ENCODE data around the gene FANCB.

Gene FANCB

GRCh38 chrX:14883826-14884225 lies 11.0 kb upstream of the FANCB start:
- TF ChIP-seq, protein P1, sequence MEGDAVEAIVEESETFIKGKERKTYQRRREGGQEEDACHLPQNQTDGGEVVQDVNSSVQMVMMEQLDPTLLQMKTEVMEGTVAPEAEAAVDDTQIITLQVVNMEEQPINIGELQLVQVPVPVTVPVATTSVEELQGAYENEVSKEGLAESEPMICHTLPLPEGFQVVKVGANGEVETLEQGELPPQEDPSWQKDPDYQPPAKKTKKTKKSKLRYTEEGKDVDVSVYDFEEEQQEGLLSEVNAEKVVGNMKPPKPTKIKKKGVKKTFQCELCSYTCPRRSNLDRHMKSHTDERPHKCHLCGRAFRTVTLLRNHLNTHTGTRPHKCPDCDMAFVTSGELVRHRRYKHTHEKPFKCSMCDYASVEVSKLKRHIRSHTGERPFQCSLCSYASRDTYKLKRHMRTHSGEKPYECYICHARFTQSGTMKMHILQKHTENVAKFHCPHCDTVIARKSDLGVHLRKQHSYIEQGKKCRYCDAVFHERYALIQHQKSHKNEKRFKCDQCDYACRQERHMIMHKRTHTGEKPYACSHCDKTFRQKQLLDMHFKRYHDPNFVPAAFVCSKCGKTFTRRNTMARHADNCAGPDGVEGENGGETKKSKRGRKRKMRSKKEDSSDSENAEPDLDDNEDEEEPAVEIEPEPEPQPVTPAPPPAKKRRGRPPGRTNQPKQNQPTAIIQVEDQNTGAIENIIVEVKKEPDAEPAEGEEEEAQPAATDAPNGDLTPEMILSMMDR (IDR thresholded peaks at IDR 0.05; ENCODE audit: poor library complexity, severe bottlenecking), result no peak
- H3K9me3 ChIP-seq (ENCODE audit: severe bottlenecking), result no peaks in the 10 kb centered on the region
- H3K4me3 ChIP-seq (ENCODE audit: severe bottlenecking), result no peak overlapping the region
- H3K27ac ChIP-seq (ENCODE audit: poor library complexity, severe bottlenecking), result no peak overlapping the region
- H3K4me1 ChIP-seq (ENCODE audit: insufficient read depth, poor library complexity, severe bottlenecking), result no peaks in the 10 kb centered on the region
- no peaks in the 10 kb centered on the region for H3K27me3 ChIP-seq (ENCODE audit: insufficient read depth, poor library complexity, severe bottlenecking)
- ATAC-seq (ENCODE audit: low read depth) (no peak), DNase-seq (ENCODE audit: low spot score) (no peak)
- no peaks in the 10 kb centered on the region for H3K36me3 ChIP-seq (ENCODE audit: low read depth)

DNA sequence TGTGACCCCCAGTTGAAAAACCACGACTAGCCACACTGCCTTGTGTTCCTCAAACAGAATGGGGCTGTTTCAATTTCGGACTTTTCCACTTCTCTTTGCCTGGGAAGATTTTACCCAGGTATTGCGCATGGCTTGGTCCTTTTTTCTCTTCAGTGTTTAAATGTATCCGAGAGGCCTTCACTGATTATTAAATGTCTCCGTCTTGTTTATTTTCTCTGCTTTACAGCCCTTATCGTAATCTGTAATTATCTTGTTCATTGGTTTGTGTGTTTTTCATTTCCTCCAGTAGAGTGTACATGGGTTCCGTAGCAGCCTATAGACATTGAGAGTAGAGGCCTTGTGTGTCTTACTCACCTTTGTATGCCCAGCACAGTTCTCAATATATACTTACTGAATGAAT lies 2.8 kb upstream of the FANCB start:
- H3K4me1 ChIP-seq (ENCODE audit: insufficient read depth, poor library complexity, severe bottlenecking), result no peaks in the 10 kb centered on the region
- no peak overlapping the region for H3K4me3 ChIP-seq (ENCODE audit: severe bottlenecking)
- peaks cover 5% of the 10 kb centered on the region; the same call in 1 of the 2 replicates for H3K36me3 ChIP-seq (ENCODE audit: low read depth)
- DNase-seq (ENCODE audit: low spot score) (no peak), ATAC-seq (ENCODE audit: low read depth) (no peak)
- H3K27ac ChIP-seq (ENCODE audit: poor library complexity, severe bottlenecking), result no peak overlapping the region
- TF ChIP-seq, protein P1 (IDR thresholded peaks at IDR 0.05; ENCODE audit: poor library complexity, severe bottlenecking), result no peak
- H3K9me3 ChIP-seq (ENCODE audit: severe bottlenecking), result no peaks in the 10 kb centered on the region
- no peaks in the 10 kb centered on the region for H3K27me3 ChIP-seq (ENCODE audit: insufficient read depth, poor library complexity, severe bottlenecking)

DNA sequence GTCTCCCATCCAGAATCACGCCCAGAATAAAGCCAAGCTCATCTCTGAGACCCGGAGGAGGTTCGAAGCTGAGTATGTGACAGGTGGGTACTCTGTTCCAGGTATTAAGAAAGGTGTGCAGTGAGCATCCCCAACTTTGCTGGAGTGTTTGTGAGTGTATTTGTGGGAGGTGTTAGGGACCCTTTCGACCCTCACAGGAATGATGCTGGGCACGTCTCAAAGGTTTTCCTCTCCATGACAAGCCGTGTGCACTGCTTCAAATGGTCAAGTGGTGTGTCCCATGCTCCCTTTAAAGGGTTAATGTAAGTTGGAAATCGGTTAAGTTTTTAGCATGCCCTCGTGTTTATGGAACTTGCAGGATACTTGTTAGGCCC lies 794 bp upstream of the FANCB start:
- ATAC-seq (ENCODE audit: low read depth) (no peak), DNase-seq (ENCODE audit: low spot score) (no peak)
- H3K4me1 ChIP-seq (ENCODE audit: insufficient read depth, poor library complexity, severe bottlenecking), result no peaks in the 10 kb centered on the region
- H3K9me3 ChIP-seq (ENCODE audit: severe bottlenecking), result no peaks in the 10 kb centered on the region
- H3K36me3 ChIP-seq (ENCODE audit: low read depth), result peaks cover 8% of the 10 kb centered on the region
- peak overlapping the region; percentile 22 for H3K27ac ChIP-seq (ENCODE audit: poor library complexity, severe bottlenecking)
- H3K27me3 ChIP-seq (ENCODE audit: insufficient read depth, poor library complexity, severe bottlenecking), result no peaks in the 10 kb centered on the region
- TF ChIP-seq, protein P1 (IDR thresholded peaks at IDR 0.05; ENCODE audit: poor library complexity, severe bottlenecking), result no peak
- H3K4me3 ChIP-seq (ENCODE audit: severe bottlenecking), result peak overlapping the region; percentile 77

DNA sequence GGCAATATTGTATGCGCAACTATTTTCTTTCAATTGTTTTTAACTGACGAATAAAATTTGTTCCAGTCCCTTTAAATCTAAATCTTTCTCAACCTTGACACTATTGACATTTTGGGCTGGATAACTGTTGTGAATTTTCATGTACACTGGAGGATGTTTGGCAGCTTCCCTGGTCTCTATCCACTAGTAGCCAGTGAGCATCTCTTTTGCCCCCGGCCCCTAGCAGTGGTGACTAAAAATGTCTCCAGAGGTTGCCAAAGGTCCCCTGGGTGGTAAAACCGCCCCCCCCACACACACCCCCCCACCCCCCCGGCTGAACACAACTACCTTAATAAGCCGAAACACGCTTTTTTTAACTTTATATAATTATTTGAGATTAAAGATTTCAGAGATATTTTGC lies 514 bp downstream of the FANCB start:
- TF ChIP-seq, protein P1 (IDR thresholded peaks at IDR 0.05; ENCODE audit: poor library complexity, severe bottlenecking), result no peak
- Histone ChIP-seq H3K27me3 (ENCODE audit: insufficient read depth, poor library complexity, severe bottlenecking) (no peaks in the 10 kb centered on the region), H3K36me3 (ENCODE audit: low read depth) (peaks cover 21% of the 10 kb centered on the region), H3K4me1 (ENCODE audit: insufficient read depth, poor library complexity, severe bottlenecking) (no peaks in the 10 kb centered on the region), H3K27ac (ENCODE audit: poor library complexity, severe bottlenecking) (peak overlapping the region; percentile 22), H3K4me3 (ENCODE audit: severe bottlenecking) (peak overlapping the region; percentile 77), H3K9me3 (ENCODE audit: severe bottlenecking) (no peaks in the 10 kb centered on the region)
- no peak for DNase-seq (ENCODE audit: low spot score)
- ATAC-seq (ENCODE audit: low read depth), result no peak

DNA sequence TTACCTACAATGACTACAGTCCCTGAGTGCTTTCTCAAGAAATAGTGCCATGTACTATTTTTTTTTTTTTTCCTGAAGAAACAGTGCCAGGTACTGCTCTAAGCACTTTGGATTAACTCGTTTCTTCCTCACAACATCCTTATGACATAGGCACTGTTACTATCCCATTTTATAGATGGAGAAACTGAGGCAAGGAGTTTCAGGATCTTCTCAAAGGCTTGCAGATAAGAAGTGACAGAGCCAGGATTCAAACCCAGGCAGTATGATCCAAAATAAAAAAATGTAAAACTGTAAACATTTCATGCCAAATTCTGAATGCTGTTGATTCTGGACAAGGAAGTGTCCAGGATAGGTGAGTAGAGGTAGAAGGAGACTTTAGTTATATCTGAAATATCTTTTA lies 1.1 kb downstream of the FANCB start:
- TF ChIP-seq, protein P1 (IDR thresholded peaks at IDR 0.05; ENCODE audit: poor library complexity, severe bottlenecking), result no peak
- H3K36me3 ChIP-seq (ENCODE audit: low read depth), result peaks cover 21% of the 10 kb centered on the region
- H3K9me3 ChIP-seq (ENCODE audit: severe bottlenecking), result no peaks in the 10 kb centered on the region
- no peaks in the 10 kb centered on the region for H3K27me3 ChIP-seq (ENCODE audit: insufficient read depth, poor library complexity, severe bottlenecking)
- H3K27ac ChIP-seq (ENCODE audit: poor library complexity, severe bottlenecking), result no peak overlapping the region
- ATAC-seq (ENCODE audit: low read depth) (no peak), DNase-seq (ENCODE audit: low spot score) (no peak)
- H3K4me1 ChIP-seq (ENCODE audit: insufficient read depth, poor library complexity, severe bottlenecking), result no peaks in the 10 kb centered on the region
- peak overlapping the region; percentile 77 for H3K4me3 ChIP-seq (ENCODE audit: severe bottlenecking)

Data from RWPE2 (cell line).